ENCODE measurements around the gene SPATA33.

- TF ChIP-seq EZH2phosphoT487 (IDR thresholded peaks at IDR 0.05; ENCODE audit: insufficient read depth, low read depth): no peak
- TF ChIP-seq EZH2 (IDR thresholded peaks at IDR 0.05; ENCODE audit: insufficient read depth, poor library complexity, severe bottlenecking): no peak
Observed at GRCh38 chr16:89610108-89610453, 47.6 kb upstream of the SPATA33 start.

Measured in GM23248 (cell line).